ENCODE data around the gene HJV.
A peak's percentile ranks its signal among the peaks of the same experiment; 100 is the strongest.

HJV gene

GRCh38 chr1:145995148-145995881 is 26.2 kb downstream of the HJV start:
- no peak for TF ChIP-seq Cebpa-rat (IDR thresholded peaks at IDR 0.05)
- Histone ChIP-seq H3K27me3 (no peaks in the 10 kb centered on the region), H3K9me3 (replicated peaks in 1 of 11) (no peaks in the 10 kb centered on the region), H3K4me1 (peaks cover 59 to 75% (median 64%) of the 10 kb centered on the region in 10 experiments), H3K4me3 (peak overlapping the region; percentile 85 to 99 (median 90)), H4K20me1 (peaks cover 28 to 57% (median 37%) of the 10 kb centered on the region in 11 experiments), H3K9ac (peak overlapping the region; percentile 88 to 95 (median 89)), H3K27ac (peak overlapping the region; percentile 77 to 95 (median 89)), H3K36me3 (peaks cover 29 to 41% (median 35%) of the 10 kb centered on the region in 11 experiments), H3K4me2 (peak overlapping the region; percentile 84 to 98 (median 94))

GRCh38 chr1:145994391-145995120 is 27.0 kb downstream of the HJV start:
- no peak for TF ChIP-seq Cebpa-rat (IDR thresholded peaks at IDR 0.05)
- peaks cover 52 to 71% (median 57%) of the 10 kb centered on the region in 10 experiments for H3K4me1 ChIP-seq
- peak overlapping the region; percentile 85 to 99 (median 90) for H3K4me3 ChIP-seq
- H4K20me1 ChIP-seq = peaks cover 28 to 57% (median 37%) of the 10 kb centered on the region in 11 experiments
- peak overlapping the region; percentile 84 to 98 (median 94) for H3K4me2 ChIP-seq
- no peaks in the 10 kb centered on the region for H3K9me3 ChIP-seq (replicated peaks in 1 of 11)
- H3K27me3 ChIP-seq = no peaks in the 10 kb centered on the region
- H3K9ac ChIP-seq = peak overlapping the region; percentile 88 to 95 (median 89)
- H3K36me3 ChIP-seq = peaks cover 29 to 41% (median 35%) of the 10 kb centered on the region in 11 experiments
- H3K27ac ChIP-seq = peak overlapping the region in 10 of 11 experiments; percentile 86 to 95 (median 90); a peak in 15 of 22 replicates

DNA sequence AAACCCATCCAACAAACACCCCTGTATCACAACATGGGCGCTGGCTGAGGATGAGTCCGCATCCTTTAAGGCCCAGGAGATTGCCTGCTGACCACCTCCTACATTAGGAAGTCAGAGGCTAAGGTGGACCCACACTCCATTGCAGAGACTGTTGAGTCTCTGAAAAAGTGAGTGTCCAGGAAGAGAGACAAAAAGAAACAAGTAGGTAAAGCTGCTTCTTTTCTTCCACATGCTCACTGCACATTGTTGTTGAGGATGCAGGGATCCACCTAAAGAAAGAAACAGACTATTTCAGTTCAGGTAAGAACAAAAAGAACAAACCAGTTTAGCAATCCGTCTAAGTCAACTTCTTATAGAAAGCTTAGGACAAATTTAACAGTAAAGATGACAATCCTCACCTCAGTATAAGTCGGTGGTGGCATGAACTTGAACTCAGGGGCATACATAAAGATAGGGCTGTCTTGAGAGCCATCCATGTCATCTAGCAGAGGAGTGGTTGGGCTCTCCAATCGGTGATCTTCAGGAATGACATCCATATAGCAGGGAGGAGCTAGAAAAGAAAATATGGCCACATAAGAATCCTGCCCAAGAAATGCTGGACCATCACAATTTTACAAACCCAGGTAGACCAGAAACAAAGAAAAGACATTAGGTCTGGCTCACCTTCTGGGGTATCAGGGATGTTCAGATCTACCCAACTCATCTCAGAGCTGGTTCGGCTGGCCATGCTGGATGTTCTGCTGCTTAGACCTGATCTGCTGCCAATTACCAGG is 27.7 kb downstream of the HJV start:
- H3K4me2 ChIP-seq = peak overlapping the region; percentile 84 to 98 (median 94)
- peak overlapping the region; percentile 88 to 95 (median 89) for H3K9ac ChIP-seq
- TF ChIP-seq Cebpa-rat (IDR thresholded peaks at IDR 0.05) = no peak

GRCh38 chr1:145992958-145993617 is 28.4 kb downstream of the HJV start:
- no peak for TF ChIP-seq Cebpa-rat (IDR thresholded peaks at IDR 0.05)
- peaks cover 28 to 57% (median 37%) of the 10 kb centered on the region in 11 experiments for H4K20me1 ChIP-seq
- H3K4me1 ChIP-seq = peaks cover 38 to 67% (median 47%) of the 10 kb centered on the region in 10 experiments
- peak overlapping the region in 3 of 11 experiments; percentile 22 to 43 (median 24); a peak in 4 of 22 replicates for H3K27ac ChIP-seq
- peak overlapping the region; percentile 85 to 99 (median 90) for H3K4me3 ChIP-seq
- H3K27me3 ChIP-seq = no peaks in the 10 kb centered on the region
- peaks cover 29 to 41% (median 35%) of the 10 kb centered on the region in 11 experiments for H3K36me3 ChIP-seq
- H3K4me2 ChIP-seq = peak overlapping the region; percentile 84 to 98 (median 94)
- no peaks in the 10 kb centered on the region for H3K9me3 ChIP-seq (replicated peaks in 1 of 11)
- peak overlapping the region; percentile 1 to 95 (median 89); a peak in 12 of 22 replicates for H3K9ac ChIP-seq

More for the DNA sequence above, 27.7 kb downstream of the HJV start:
- Histone ChIP-seq H3K27me3 (no peaks in the 10 kb centered on the region), H3K36me3 (peaks cover 29 to 41% (median 35%) of the 10 kb centered on the region in 11 experiments), H3K9me3 (replicated peaks in 1 of 11) (no peaks in the 10 kb centered on the region), H3K27ac (peak overlapping the region in 4 of 11 experiments; percentile 43 to 92 (median 89); a peak in 3 of 22 replicates), H3K4me3 (peak overlapping the region; percentile 85 to 99 (median 90)), H4K20me1 (peaks cover 28 to 57% (median 37%) of the 10 kb centered on the region in 11 experiments), H3K4me1 (peaks cover 45 to 67% (median 50%) of the 10 kb centered on the region in 10 experiments)

DNA sequence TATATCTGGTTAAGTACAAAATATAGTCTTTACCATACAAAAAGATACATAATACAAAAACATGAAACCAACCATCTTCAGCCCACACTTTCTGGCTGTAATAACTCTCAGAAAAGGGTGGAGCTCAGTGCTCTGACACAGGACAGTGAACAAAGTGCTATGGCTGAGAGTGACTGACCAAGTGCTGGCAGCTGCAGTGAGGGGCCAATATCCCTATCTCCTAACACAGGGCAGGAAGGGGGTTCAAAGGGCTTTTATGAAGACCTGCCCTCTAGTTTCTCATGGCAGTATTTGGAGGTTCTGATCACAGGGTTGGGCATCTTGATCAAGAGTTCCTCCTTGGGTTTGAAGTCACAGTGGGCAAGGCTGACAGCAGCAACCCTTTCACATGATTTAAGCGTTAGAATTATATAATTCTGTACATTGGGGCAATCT is 29.0 kb downstream of the HJV start:
- H3K9me3 ChIP-seq (replicated peaks in 1 of 11) = no peaks in the 10 kb centered on the region
- H3K36me3 ChIP-seq = peaks cover 29 to 41% (median 35%) of the 10 kb centered on the region in 11 experiments
- H3K4me1 ChIP-seq = peaks cover 32 to 67% (median 42%) of the 10 kb centered on the region in 10 experiments
- no peaks in the 10 kb centered on the region for H3K27me3 ChIP-seq
- peak overlapping the region; percentile 84 to 98 (median 94); a peak in 21 of 22 replicates for H3K4me2 ChIP-seq
- peak overlapping the region in 2 of 11 experiments; percentile 24 to 43; a peak in 5 of 22 replicates for H3K27ac ChIP-seq
- TF ChIP-seq Cebpa-rat (IDR thresholded peaks at IDR 0.05) = no peak
- peaks cover 28 to 57% (median 37%) of the 10 kb centered on the region in 11 experiments for H4K20me1 ChIP-seq
- peak overlapping the region in 9 of 11 experiments; percentile 1 to 95 (median 89); a peak in 9 of 22 replicates for H3K9ac ChIP-seq
- peak overlapping the region in 9 of 10 experiments; percentile 2 to 99 (median 88); a peak in 12 of 20 replicates for H3K4me3 ChIP-seq

DNA sequence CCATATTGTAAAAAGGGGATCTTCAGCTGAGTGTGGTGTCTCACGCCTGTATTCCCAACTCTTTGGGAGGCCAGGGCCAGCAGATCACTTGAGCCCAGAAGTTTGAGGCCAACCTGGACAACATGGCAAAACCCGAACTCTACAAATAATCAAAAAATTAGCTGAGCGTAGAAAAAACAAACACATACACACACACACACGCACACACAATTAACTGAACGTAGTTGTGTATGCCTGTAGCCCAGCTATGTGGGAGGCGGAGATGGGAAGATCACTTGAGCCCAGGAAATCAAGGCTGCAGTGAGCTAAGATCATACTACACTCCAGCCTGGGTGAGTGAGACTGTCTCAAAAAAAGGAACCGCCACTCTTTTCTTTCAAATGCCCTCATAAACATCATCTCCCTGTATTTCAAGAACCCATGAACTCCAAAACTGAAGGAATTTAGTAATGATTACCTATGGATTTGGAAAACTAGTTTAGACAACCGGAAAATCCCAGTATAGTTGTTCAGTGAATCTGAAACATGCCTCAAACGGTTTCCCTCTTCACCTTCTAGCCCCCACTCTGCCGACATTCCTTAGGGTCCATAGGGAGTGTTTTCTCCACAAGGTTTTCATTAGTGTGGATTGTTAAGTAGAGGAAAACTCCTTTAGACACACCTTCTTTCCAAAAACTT is 29.7 kb downstream of the HJV start:
- peak overlapping the region in 1 of 10 experiments; percentile 88; a peak in 4 of 20 replicates for H3K4me3 ChIP-seq
- peaks cover 28 to 57% (median 37%) of the 10 kb centered on the region in 11 experiments for H4K20me1 ChIP-seq
- no peaks in the 10 kb centered on the region for H3K27me3 ChIP-seq
- H3K36me3 ChIP-seq = peaks cover 29 to 41% (median 35%) of the 10 kb centered on the region in 11 experiments
- peak overlapping the region in 2 of 11 experiments; percentile 88 to 95; a peak in 5 of 22 replicates for H3K9ac ChIP-seq
- H3K4me1 ChIP-seq = peaks cover 27 to 67% (median 35%) of the 10 kb centered on the region in 10 experiments
- peak overlapping the region in 3 of 11 experiments; percentile 8 to 43 (median 24); a peak in 4 of 22 replicates for H3K27ac ChIP-seq
- peak overlapping the region in 10 of 11 experiments; percentile 84 to 98 (median 92); a peak in 12 of 22 replicates for H3K4me2 ChIP-seq
- no peak for TF ChIP-seq Cebpa-rat (IDR thresholded peaks at IDR 0.05)
- H3K9me3 ChIP-seq (replicated peaks in 1 of 11) = no peaks in the 10 kb centered on the region

GRCh38 chr1:145990249-145990855 is 31.2 kb downstream of the HJV start:
- TF ChIP-seq Cebpa-rat (IDR thresholded peaks at IDR 0.05) = no peak
- Histone ChIP-seq H3K4me3 (no peak overlapping the region), H3K27me3 (no peaks in the 10 kb centered on the region), H4K20me1 (peaks cover 25 to 48% (median 30%) of the 10 kb centered on the region in 11 experiments), H3K36me3 (peaks cover 29 to 38% (median 34%) of the 10 kb centered on the region in 11 experiments), H3K4me2 (no peak overlapping the region), H3K9me3 (replicated peaks in 1 of 11) (no peaks in the 10 kb centered on the region), H3K9ac (no peak overlapping the region), H3K27ac (no peak overlapping the region), H3K4me1 (peaks cover 34 to 82% (median 43%) of the 10 kb centered on the region in 10 experiments)

Data from BLaER1 treated with 17β-estradiol and CSF1 and Interleukin-3, amounts not matched to agents 10 nM and 100 nM (cell line).